Measurements from ENCODE around the gene DUSP5. TPM values are rescaled to one million over a fixed set of nuclear protein-coding genes. Genes with fewer than 3 reads are reported as not detected.

The DUSP5 gene
- total RNA-seq, 1 experiment from 2014 or later = 106 TPM

DNA sequence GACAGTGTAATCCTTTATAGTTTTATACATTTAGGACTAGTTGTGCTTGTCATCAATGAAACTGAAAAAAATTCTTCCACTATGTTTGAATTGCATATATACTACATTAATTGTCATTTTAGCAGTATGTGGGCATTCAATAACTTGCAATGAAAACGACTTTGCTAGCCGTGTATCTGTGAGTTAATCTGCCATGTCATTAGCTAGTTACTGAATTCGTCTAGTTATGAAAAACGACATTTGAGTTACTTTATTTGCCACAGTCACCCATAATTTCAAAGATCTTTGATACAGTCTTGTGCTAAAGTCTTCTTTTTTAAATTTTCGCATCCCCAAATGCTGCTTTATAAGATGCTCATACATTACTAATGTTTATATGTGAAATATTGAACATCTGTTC lies 51.5 kb downstream of the DUSP5 start:
- TF ChIP-seq, protein P1, sequence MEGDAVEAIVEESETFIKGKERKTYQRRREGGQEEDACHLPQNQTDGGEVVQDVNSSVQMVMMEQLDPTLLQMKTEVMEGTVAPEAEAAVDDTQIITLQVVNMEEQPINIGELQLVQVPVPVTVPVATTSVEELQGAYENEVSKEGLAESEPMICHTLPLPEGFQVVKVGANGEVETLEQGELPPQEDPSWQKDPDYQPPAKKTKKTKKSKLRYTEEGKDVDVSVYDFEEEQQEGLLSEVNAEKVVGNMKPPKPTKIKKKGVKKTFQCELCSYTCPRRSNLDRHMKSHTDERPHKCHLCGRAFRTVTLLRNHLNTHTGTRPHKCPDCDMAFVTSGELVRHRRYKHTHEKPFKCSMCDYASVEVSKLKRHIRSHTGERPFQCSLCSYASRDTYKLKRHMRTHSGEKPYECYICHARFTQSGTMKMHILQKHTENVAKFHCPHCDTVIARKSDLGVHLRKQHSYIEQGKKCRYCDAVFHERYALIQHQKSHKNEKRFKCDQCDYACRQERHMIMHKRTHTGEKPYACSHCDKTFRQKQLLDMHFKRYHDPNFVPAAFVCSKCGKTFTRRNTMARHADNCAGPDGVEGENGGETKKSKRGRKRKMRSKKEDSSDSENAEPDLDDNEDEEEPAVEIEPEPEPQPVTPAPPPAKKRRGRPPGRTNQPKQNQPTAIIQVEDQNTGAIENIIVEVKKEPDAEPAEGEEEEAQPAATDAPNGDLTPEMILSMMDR (IDR thresholded peaks at IDR 0.05; ENCODE audit: unreplicated experiment) = no peak
- no peak for DNase-seq (ENCODE audit: unreplicated experiment)
- no peaks in the 10 kb centered on the region for H3K9me3 Mint-ChIP-seq (ENCODE audit: unreplicated experiment)
- CTCF ChIA-PET = interaction anchor here (0.7 to 7.0 kb wide), 9 partner anchors 14 to 317 kb away, joined by 3 to 85 read pairs (median 3); partner anchors contain the start of gene SMNDC1
- no peaks in the 10 kb centered on the region for H3K27me3 Mint-ChIP-seq (ENCODE audit: insufficient read depth, unreplicated experiment)
- no peak overlapping the region for H3K4me3 Mint-ChIP-seq (ENCODE audit: unreplicated experiment)
- intact Hi-C loops (cut with micrococcal nuclease) = no loop called here
- peaks cover 4% of the 10 kb centered on the region for H3K4me1 Mint-ChIP-seq (ENCODE audit: insufficient read depth, unreplicated experiment)
- no peak overlapping the region for H3K27ac Mint-ChIP-seq (ENCODE audit: low read depth, unreplicated experiment)
- H3K36me3 Mint-ChIP-seq (ENCODE audit: insufficient read depth, unreplicated experiment) = no peaks in the 10 kb centered on the region
- POLR2A ChIA-PET = interaction anchor here (0.9 to 1.4 kb wide), 6 partner anchors 11 to 280 kb away, joined by 3 to 7 read pairs (median 4); no protein-coding TSS in a partner anchor
- no TSS peak for BruUV-seq (replicated peaks)

DNA sequence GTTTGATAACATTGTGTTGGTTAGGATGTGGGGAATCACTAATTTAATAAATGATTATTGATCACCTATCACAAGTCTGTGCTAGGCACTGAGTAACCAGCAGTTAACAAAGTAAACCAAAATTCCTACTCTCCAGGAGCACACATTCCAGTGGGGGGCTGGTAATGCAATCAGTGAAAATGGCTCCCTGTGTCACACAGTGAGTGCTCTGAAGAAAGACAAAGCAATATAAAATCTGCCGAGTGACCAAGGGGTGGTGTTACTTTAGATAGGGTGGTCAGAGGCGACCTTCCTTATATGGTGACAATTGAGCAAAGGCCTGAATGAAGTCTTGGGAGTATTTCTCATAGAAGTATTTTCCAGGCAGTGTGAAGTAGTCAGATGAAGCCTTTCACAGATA lies 56.2 kb downstream of the DUSP5 start:
- BruUV-seq (replicated peaks) = no TSS peak
- CTCF ChIA-PET = no interaction called here
- H3K9me3 Mint-ChIP-seq (ENCODE audit: unreplicated experiment) = no peaks in the 10 kb centered on the region
- DNase-seq (ENCODE audit: unreplicated experiment) = no peak
- intact Hi-C loops (cut with micrococcal nuclease) = no loop called here
- no peaks in the 10 kb centered on the region for H3K27me3 Mint-ChIP-seq (ENCODE audit: insufficient read depth, unreplicated experiment)
- TF ChIP-seq, protein P1 (IDR thresholded peaks at IDR 0.05; ENCODE audit: unreplicated experiment) = no peak
- H3K4me3 Mint-ChIP-seq (ENCODE audit: unreplicated experiment) = no peak overlapping the region
- peaks cover 4% of the 10 kb centered on the region for H3K4me1 Mint-ChIP-seq (ENCODE audit: insufficient read depth, unreplicated experiment)
- no peak overlapping the region for H3K27ac Mint-ChIP-seq (ENCODE audit: low read depth, unreplicated experiment)
- no peaks in the 10 kb centered on the region for H3K36me3 Mint-ChIP-seq (ENCODE audit: insufficient read depth, unreplicated experiment)
- POLR2A ChIA-PET = no interaction called here

DNA sequence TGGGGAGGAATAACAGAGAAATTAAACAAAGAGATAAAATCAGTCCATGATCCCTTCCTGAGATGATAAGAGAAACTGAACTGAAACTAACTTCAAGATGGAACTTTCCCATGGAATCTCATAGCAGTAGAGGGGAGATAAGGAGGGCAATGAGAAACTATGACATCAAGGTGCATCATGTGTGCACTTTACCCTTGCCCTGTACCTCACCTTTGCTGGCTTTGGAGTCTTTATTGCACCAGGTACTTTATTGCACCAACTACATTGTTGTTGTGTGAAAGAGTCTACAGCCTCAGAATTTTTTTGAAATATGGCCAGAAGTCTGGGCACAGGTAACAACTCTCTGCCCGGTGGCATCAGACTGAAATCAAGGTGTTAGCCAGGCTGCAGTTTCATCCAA lies 58.6 kb downstream of the DUSP5 start:
- Mint-ChIP-seq H3K36me3 (ENCODE audit: insufficient read depth, unreplicated experiment) (no peaks in the 10 kb centered on the region), H3K4me1 (ENCODE audit: insufficient read depth, unreplicated experiment) (peaks cover 4% of the 10 kb centered on the region), H3K9me3 (ENCODE audit: unreplicated experiment) (peaks cover 5% of the 10 kb centered on the region), H3K4me3 (ENCODE audit: unreplicated experiment) (no peak overlapping the region), H3K27me3 (ENCODE audit: insufficient read depth, unreplicated experiment) (no peaks in the 10 kb centered on the region), H3K27ac (ENCODE audit: low read depth, unreplicated experiment) (no peak overlapping the region)
- no TSS peak for BruUV-seq (replicated peaks)
- intact Hi-C loops (cut with micrococcal nuclease) = no loop called here
- TF ChIP-seq, protein P1 (IDR thresholded peaks at IDR 0.05; ENCODE audit: unreplicated experiment) = no peak
- ChIA-PET CTCF (no interaction called here), POLR2A (no interaction called here)
- no peak for DNase-seq (ENCODE audit: unreplicated experiment)

DNA sequence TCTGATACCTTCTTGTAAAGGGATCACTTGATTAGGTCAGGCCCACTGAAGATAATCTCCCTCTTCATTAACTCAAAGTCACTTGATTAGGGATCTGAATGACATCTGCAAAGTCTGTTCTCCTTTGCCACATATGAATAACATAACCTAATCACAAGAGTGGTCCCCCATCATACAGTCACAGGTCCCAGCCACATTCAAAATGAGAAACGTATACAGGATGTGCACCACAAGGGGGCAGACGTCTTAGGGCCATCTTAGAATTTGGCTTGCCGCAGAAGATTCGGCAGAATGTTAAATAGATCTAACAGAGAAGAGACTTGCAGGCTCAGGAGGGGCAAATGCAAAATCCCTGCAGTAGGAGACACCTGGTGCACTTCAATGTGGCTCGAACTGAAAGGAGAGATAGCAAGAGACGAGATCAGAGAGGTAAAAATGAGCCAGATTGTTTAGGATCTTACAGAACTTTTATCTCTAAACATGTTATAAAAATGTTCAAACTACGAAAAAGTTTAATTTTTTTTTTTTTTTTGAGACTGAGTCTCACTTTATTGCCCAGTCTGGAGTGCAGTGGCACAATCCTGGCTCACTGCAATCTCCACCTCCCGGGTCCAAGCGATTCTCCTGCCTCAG lies 59.4 kb downstream of the DUSP5 start:
- CTCF ChIA-PET = interaction anchor here (0.7 to 2.3 kb wide), 3 partner anchors 10 to 337 kb away, joined by 4 to 7 read pairs (median 5); no protein-coding TSS in a partner anchor
- H3K4me3 Mint-ChIP-seq (ENCODE audit: unreplicated experiment) = no peak overlapping the region
- peaks cover 7% of the 10 kb centered on the region for H3K9me3 Mint-ChIP-seq (ENCODE audit: unreplicated experiment)
- DNase-seq (ENCODE audit: unreplicated experiment) = peak; percentile 27
- H3K4me1 Mint-ChIP-seq (ENCODE audit: insufficient read depth, unreplicated experiment) = peaks cover 4% of the 10 kb centered on the region
- TF ChIP-seq, protein P1 (IDR thresholded peaks at IDR 0.05; ENCODE audit: unreplicated experiment) = peak; percentile 19
- no TSS peak for BruUV-seq (replicated peaks)
- H3K27ac Mint-ChIP-seq (ENCODE audit: low read depth, unreplicated experiment) = no peak overlapping the region
- no peaks in the 10 kb centered on the region for H3K36me3 Mint-ChIP-seq (ENCODE audit: insufficient read depth, unreplicated experiment)
- intact Hi-C loops (cut with micrococcal nuclease) = no loop called here
- H3K27me3 Mint-ChIP-seq (ENCODE audit: insufficient read depth, unreplicated experiment) = no peaks in the 10 kb centered on the region
- POLR2A ChIA-PET = no interaction called here
